GM12874 (cell line): ENCODE measurements around the gene DNMBP.

Experiments used
- CTCF ChIP-seq: IDR thresholded peaks from 2 replicates; pipeline ENCODE4 v1.5.1; 2011; ENCODE audit warnings: low read depth, mild to moderate bottlenecking, control low read depth, low read length, moderate library complexity; ENCODE audit not compliant: insufficient read depth

Gene DNMBP

GRCh38 chr10:100024748-100025147 is 15.0 kb upstream of the DNMBP start:
- no peak for TF ChIP-seq CTCF

- no peak for TF ChIP-seq CTCF
Measured at GRCh38 chr10:100022403-100022802, 12.7 kb upstream of the DNMBP start.

GRCh38 chr10:100021322-100021721 is 11.6 kb upstream of the DNMBP start:
- no peak for TF ChIP-seq CTCF

- TF ChIP-seq CTCF, result no peak
Measured at GRCh38 chr10:100020886-100021253, 11.1 kb upstream of the DNMBP start.

GRCh38 chr10:100020142-100020885 is 10.6 kb upstream of the DNMBP start:
- peak; percentile 23; the same call in 1 of the 2 replicates for TF ChIP-seq CTCF

GRCh38 chr10:100019787-100020141 is 10.0 kb upstream of the DNMBP start:
- no peak for TF ChIP-seq CTCF

GRCh38 chr10:100014071-100014762 is 4.5 kb upstream of the DNMBP start:
- TF ChIP-seq CTCF, result no peak
